ENCODE measurements around the gene CRADD.

The CRADD gene

DNA sequence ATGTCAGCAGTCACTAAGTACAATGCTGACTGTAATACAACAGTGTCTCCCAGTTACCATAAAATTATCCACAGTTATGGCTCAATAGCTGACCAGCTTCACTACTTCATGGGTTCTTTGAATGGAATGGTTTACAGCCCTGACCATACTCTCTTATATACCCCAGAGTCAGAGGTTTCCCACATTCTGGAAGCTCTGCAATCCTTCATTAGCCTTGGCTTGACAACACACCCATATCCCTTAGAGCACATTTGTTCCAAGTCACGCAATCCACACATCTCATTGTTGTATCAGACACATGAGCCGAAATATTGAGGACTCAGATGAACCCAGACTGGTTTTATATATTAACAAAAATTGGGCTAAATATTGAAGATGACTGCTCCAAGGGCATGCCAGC lies 261.8 kb downstream of the CRADD start (continued):
- no peak for TF ChIP-seq ZNF398 (tag by site-specific recombination; IDR thresholded peaks at IDR 0.05)
- no peak for TF ChIP-seq HOXD13 (CRISPR knock-in tag; IDR thresholded peaks at IDR 0.05; ENCODE audit: borderline replicate concordance)

- POLR2A ChIA-PET: no interaction called here
- H3K4me1 ChIP-seq (ENCODE audit: control insufficient read depth, insufficient read depth, low read length): no peaks in the 10 kb centered on the region
- TF ChIP-seq SP2 (tag by site-specific recombination; IDR thresholded peaks at IDR 0.05): no peak
- TF ChIP-seq MZF1 (tag by site-specific recombination; IDR thresholded peaks at IDR 0.05; ENCODE audit: borderline replicate concordance): no peak
- TF ChIP-seq ZNF138 (tag by site-specific recombination; IDR thresholded peaks at IDR 0.05; ENCODE audit: borderline replicate concordance): no peak
- TF ChIP-seq ZNF530 (tag by site-specific recombination; IDR thresholded peaks at IDR 0.05; ENCODE audit: low read depth): no peak
- TF ChIP-seq ZNF140 (tag by site-specific recombination; IDR thresholded peaks at IDR 0.05): no peak
- no peak for TF ChIP-seq ZSCAN16 (tag by site-specific recombination; IDR thresholded peaks at IDR 0.05)
- no peak for TF ChIP-seq ZNF416 (tag by site-specific recombination; IDR thresholded peaks at IDR 0.05)
- no peak for TF ChIP-seq ZBTB6 (tag by site-specific recombination; IDR thresholded peaks at IDR 0.05)
- TF ChIP-seq MYNN (tag by site-specific recombination; IDR thresholded peaks at IDR 0.05; ENCODE audit: borderline replicate concordance): no peak
- TF ChIP-seq, protein P1, sequence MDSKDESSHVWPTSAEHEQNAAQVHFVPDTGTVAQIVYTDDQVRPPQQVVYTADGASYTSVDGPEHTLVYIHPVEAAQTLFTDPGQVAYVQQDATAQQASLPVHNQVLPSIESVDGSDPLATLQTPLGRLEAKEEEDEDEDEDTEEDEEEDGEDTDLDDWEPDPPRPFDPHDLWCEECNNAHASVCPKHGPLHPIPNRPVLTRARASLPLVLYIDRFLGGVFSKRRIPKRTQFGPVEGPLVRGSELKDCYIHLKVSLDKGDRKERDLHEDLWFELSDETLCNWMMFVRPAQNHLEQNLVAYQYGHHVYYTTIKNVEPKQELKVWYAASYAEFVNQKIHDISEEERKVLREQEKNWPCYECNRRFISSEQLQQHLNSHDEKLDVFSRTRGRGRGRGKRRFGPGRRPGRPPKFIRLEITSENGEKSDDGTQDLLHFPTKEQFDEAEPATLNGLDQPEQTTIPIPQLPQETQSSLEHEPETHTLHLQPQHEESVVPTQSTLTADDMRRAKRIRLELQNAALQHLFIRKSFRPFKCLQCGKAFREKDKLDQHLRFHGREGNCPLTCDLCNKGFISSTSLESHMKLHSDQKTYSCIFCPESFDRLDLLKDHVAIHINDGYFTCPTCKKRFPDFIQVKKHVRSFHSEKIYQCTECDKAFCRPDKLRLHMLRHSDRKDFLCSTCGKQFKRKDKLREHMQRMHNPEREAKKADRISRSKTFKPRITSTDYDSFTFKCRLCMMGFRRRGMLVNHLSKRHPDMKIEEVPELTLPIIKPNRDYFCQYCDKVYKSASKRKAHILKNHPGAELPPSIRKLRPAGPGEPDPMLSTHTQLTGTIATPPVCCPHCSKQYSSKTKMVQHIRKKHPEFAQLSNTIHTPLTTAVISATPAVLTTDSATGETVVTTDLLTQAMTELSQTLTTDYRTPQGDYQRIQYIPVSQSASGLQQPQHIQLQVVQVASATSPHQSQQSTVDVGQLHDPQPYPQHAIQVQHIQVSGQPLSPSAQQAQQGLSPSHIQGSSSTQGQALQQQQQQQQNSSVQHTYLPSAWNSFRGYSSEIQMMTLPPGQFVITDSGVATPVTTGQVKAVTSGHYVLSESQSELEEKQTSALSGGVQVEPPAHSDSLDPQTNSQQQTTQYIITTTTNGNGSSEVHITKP (tag by site-specific recombination; IDR thresholded peaks at IDR 0.05): no peak
- no peak for TF ChIP-seq ZNF658 (tag by site-specific recombination; IDR thresholded peaks at IDR 0.05)
- TF ChIP-seq ZNF114 (tag by site-specific recombination; IDR thresholded peaks at IDR 0.05): no peak
- no peak for TF ChIP-seq ZNF558 (tag by site-specific recombination; IDR thresholded peaks at IDR 0.05)
- no peak for TF ChIP-seq ZNF610 (tag by site-specific recombination; IDR thresholded peaks at IDR 0.05; ENCODE audit: borderline replicate concordance)
- TF ChIP-seq ZFP37 (tag by site-specific recombination; IDR thresholded peaks at IDR 0.05): no peak
- no peak overlapping the region for H3K27ac ChIP-seq (ENCODE audit: extremely low read depth, low read depth, low read length)
- CTCF ChIA-PET: interaction anchor here (1.4 kb wide), 1 partner anchor 162 kb away, joined by 10 read pairs; no protein-coding TSS in a partner anchor
- no peaks in the 10 kb centered on the region for H3K9me3 ChIP-seq (ENCODE audit: control insufficient read depth, insufficient read depth, low read depth, low read length)
- no peaks in the 10 kb centered on the region for H3K36me3 ChIP-seq (ENCODE audit: control insufficient read depth in 2 of 2, insufficient read depth in 1 of 2, low read length in 2 of 2)
- no peak overlapping the region for H3K4me3 ChIP-seq (ENCODE audit: low read depth, low read length)
Measured at GRCh38 chr12:93939641-93940325, 262.6 kb downstream of the CRADD start.

GRCh38 chr12:93943780-93944179 lies 266.6 kb downstream of the CRADD start:
- no peak overlapping the region for H3K27ac ChIP-seq (ENCODE audit: extremely low read depth, low read depth, low read length)
- H3K4me3 ChIP-seq (ENCODE audit: low read depth, low read length): no peak overlapping the region
- no peak for TF ChIP-seq ZNF600 (tag by site-specific recombination; IDR thresholded peaks at IDR 0.05)
- TF ChIP-seq ZNF274 (IDR thresholded peaks at IDR 0.05; ENCODE audit: low read length): no peak
- no peak for TF ChIP-seq ZNF274 (tag by site-specific recombination; IDR thresholded peaks at IDR 0.05; ENCODE audit: borderline replicate concordance)
- TF ChIP-seq, protein P2, sequence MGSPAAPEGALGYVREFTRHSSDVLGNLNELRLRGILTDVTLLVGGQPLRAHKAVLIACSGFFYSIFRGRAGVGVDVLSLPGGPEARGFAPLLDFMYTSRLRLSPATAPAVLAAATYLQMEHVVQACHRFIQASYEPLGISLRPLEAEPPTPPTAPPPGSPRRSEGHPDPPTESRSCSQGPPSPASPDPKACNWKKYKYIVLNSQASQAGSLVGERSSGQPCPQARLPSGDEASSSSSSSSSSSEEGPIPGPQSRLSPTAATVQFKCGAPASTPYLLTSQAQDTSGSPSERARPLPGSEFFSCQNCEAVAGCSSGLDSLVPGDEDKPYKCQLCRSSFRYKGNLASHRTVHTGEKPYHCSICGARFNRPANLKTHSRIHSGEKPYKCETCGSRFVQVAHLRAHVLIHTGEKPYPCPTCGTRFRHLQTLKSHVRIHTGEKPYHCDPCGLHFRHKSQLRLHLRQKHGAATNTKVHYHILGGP (tag by site-specific recombination; IDR thresholded peaks at IDR 0.05): no peak
- H3K36me3 ChIP-seq (ENCODE audit: control insufficient read depth in 2 of 2, insufficient read depth in 1 of 2, low read length in 2 of 2): no peaks in the 10 kb centered on the region
- H3K4me1 ChIP-seq (ENCODE audit: control insufficient read depth, insufficient read depth, low read length): no peaks in the 10 kb centered on the region
- POLR2A ChIA-PET: no interaction called here
- no peaks in the 10 kb centered on the region for H3K9me3 ChIP-seq (ENCODE audit: control insufficient read depth, insufficient read depth, low read depth, low read length)
- CTCF ChIA-PET: no interaction called here

Measured in HEK293 (cell line).